SKM-1 treated with dmso at 0.1 percent for 144 hours (cell line): ENCODE results near the gene PIK3R5.
A peak's percentile ranks its signal among the peaks of the same experiment; 100 is the strongest.

Experiments used
- DNase-seq: peaks from one replicate; lab custom pipeline; 2025; ENCODE audit not compliant: unreplicated experiment; lab: John Stamatoyannopoulos, UW

The PIK3R5 gene

GRCh38 chr17:8928347-8928746 is 37.2 kb downstream of the PIK3R5 start:
- no peak for DNase-seq

GRCh38 chr17:8927395-8927794 is 38.1 kb downstream of the PIK3R5 start:
- DNase-seq: no peak

GRCh38 chr17:8925808-8926207 is 39.7 kb downstream of the PIK3R5 start:
- DNase-seq: no peak

GRCh38 chr17:8925141-8925540 is 40.4 kb downstream of the PIK3R5 start:
- DNase-seq: no peak

- no peak for DNase-seq
These were observed 40.9 kb downstream of the PIK3R5 start for GRCh38 chr17:8924595-8924994.

GRCh38 chr17:8923762-8924161 is 41.7 kb downstream of the PIK3R5 start:
- no peak for DNase-seq

- DNase-seq: peak; percentile 7
These were observed 42.6 kb downstream of the PIK3R5 start for GRCh38 chr17:8922928-8923327.

- peak; percentile 57 for DNase-seq
These were observed 43.1 kb downstream of the PIK3R5 start for GRCh38 chr17:8922451-8922850.

GRCh38 chr17:8921147-8921546 is 44.4 kb downstream of the PIK3R5 start:
- DNase-seq: no peak

GRCh38 chr17:8918807-8919465 is 46.6 kb downstream of the PIK3R5 start:
- no peak for DNase-seq

- DNase-seq: peak; percentile 38
These were observed 49.0 kb downstream of the PIK3R5 start for GRCh38 chr17:8916466-8916865.

GRCh38 chr17:8914554-8914953 is 51.0 kb downstream of the PIK3R5 start:
- no peak for DNase-seq

- DNase-seq: no peak
These were observed 51.6 kb downstream of the PIK3R5 start for GRCh38 chr17:8913879-8914278.

GRCh38 chr17:8913091-8913490 is 52.4 kb downstream of the PIK3R5 start:
- DNase-seq: no peak

GRCh38 chr17:8912084-8912981 is 53.2 kb downstream of the PIK3R5 start:
- DNase-seq: no peak

GRCh38 chr17:8910969-8911604 is 54.4 kb downstream of the PIK3R5 start:
- no peak for DNase-seq

- no peak for DNase-seq
These were observed 55.8 kb downstream of the PIK3R5 start for GRCh38 chr17:8909586-8910270.

GRCh38 chr17:8905331-8905730 is 60.2 kb downstream of the PIK3R5 start:
- no peak for DNase-seq

GRCh38 chr17:8904686-8905085 is 60.8 kb downstream of the PIK3R5 start:
- no peak for DNase-seq

- no peak for DNase-seq
These were observed 61.3 kb downstream of the PIK3R5 start for GRCh38 chr17:8904201-8904600.
